Ishikawa (cell line): ENCODE data around the gene TTC36.

Experiments
- CEBPB ChIP-seq: IDR thresholded peaks from 2 replicates; pipeline ENCODE4 v1.6.1; 2012
- CREB1 ChIP-seq: IDR thresholded peaks from 2 replicates; pipeline ENCODE4 v1.6.1; 2012; ENCODE audit warnings: low read depth
- EGR1 ChIP-seq: IDR thresholded peaks from 2 replicates; pipeline ENCODE4 v1.6.1; 2012
- EP300 ChIP-seq: IDR thresholded peaks from 2 replicates; pipeline ENCODE4 v1.6.1; 2012; ENCODE audit warnings: borderline replicate concordance
- FOXM1 ChIP-seq: IDR thresholded peaks from 2 replicates; pipeline ENCODE4 v1.6.1; 2012; ENCODE audit warnings: low read depth, borderline replicate concordance
- MAX ChIP-seq: IDR thresholded peaks from 2 replicates; pipeline ENCODE4 v1.6.1; 2012
- NFIC ChIP-seq: IDR thresholded peaks from 2 replicates; pipeline ENCODE4 v1.6.1; 2012
- RAD21 ChIP-seq: IDR thresholded peaks from 2 replicates; pipeline ENCODE4 v1.6.1; 2012; ENCODE audit warnings: low read depth
- REST ChIP-seq: IDR thresholded peaks from 2 replicates; pipeline ENCODE4 v1.6.1; 2012; ENCODE audit warnings: low read depth, mild to moderate bottlenecking
- TAF1 ChIP-seq: IDR thresholded peaks from 2 replicates; pipeline ENCODE4 v1.6.1; 2012; ENCODE audit warnings: low read depth, mild to moderate bottlenecking
- TCF12 ChIP-seq: IDR thresholded peaks from 2 replicates; pipeline ENCODE4 v1.6.1; 2012; ENCODE audit warnings: low read depth
- TEAD4 ChIP-seq: IDR thresholded peaks from 2 replicates; pipeline ENCODE4 v1.6.1; 2012
- YY1 ChIP-seq: IDR thresholded peaks from 2 replicates; pipeline ENCODE4 v1.6.1; 2012; ENCODE audit warnings: low read depth
- ZBTB7A ChIP-seq: IDR thresholded peaks from 2 replicates; pipeline ENCODE4 v1.6.1; 2012; ENCODE audit warnings: low read depth
- TF ChIP-seq, protein P1 (sequence below): IDR thresholded peaks from 2 replicates; pipeline ENCODE4 v1.6.1; 2012

TTC36 gene

DNA sequence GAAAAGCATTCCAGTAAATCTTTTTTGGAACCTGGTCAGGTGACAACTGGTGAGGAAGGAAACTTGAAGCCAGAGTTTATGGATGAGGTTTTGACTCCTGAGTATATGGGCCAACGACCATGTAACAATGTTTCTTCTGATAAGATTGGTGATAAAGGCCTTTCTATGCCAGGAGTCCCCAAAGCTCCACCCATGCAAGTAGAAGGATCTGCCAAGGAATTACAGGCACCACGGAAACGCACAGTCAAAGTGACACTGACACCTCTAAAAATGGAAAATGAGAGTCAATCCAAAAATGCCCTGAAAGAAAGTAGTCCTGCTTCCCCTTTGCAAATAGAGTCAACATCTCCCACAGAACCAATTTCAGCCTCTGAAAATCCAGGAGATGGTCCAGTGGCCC lies 24.1 kb upstream of the TTC36 start:
- TF ChIP-seq MAX (no peak), EGR1 (no peak), TCF12 (no peak), TEAD4 (no peak), FOXM1 (no peak), TAF1 (no peak), NFIC (no peak), RAD21 (no peak), CREB1 (no peak), EP300 (no peak), REST (no peak), ZBTB7A (no peak), YY1 (no peak), CEBPB (no peak)
- TF ChIP-seq, protein P1, sequence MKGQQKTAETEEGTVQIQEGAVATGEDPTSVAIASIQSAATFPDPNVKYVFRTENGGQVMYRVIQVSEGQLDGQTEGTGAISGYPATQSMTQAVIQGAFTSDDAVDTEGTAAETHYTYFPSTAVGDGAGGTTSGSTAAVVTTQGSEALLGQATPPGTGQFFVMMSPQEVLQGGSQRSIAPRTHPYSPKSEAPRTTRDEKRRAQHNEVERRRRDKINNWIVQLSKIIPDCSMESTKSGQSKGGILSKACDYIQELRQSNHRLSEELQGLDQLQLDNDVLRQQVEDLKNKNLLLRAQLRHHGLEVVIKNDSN = no peak

DNA sequence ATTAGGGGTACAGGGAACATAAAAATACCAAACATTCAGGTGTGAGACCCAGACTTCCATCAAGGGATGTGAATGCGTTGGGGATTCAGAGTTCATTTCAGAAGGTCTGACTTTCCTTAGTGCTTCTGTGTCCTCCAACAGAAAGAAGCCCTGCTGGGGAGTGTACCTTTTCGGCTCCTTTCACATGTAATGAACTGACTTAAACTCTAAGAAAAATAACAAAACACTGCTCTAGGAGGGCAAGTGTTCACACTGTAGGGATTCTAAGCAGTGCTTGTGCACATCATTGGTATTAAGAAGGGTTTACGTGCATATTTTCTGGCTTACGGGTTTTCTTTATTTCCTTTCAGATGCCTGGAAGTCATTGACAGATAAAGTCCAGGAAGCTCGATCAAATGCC lies 15.7 kb upstream of the TTC36 start:
- TF ChIP-seq NFIC (no peak), CREB1 (no peak), YY1 (no peak), REST (no peak), FOXM1 (no peak), ZBTB7A (no peak), CEBPB (no peak), EP300 (no peak), EGR1 (no peak), RAD21 (no peak), TEAD4 (no peak), MAX (no peak), TCF12 (no peak), TAF1 (no peak)
- TF ChIP-seq, protein P1 = no peak

- TF ChIP-seq TEAD4 (no peak), ZBTB7A (no peak), MAX (no peak), TAF1 (no peak), CREB1 (no peak), NFIC (no peak), EP300 (no peak), YY1 (no peak), RAD21 (no peak), EGR1 (no peak), REST (no peak), FOXM1 (no peak)
- TF ChIP-seq, protein P1 = no peak
Measured at GRCh38 chr11:118514103-118514502, 13.2 kb upstream of the TTC36 start.

GRCh38 chr11:118519549-118519948 lies 7.7 kb upstream of the TTC36 start:
- TF ChIP-seq TCF12 (no peak), NFIC (no peak), REST (no peak), EGR1 (no peak), YY1 (no peak), TEAD4 (no peak), RAD21 (no peak), MAX (no peak), EP300 (no peak), TAF1 (no peak), ZBTB7A (no peak), FOXM1 (no peak)
- TF ChIP-seq, protein P1 = no peak
